Measurements from ENCODE around the gene CRY1. TPM values are rescaled to one million over a fixed set of nuclear protein-coding genes. Genes with fewer than 3 reads are reported as not detected.
A peak's percentile ranks its signal among the peaks of the same experiment; 100 is the strongest.
"Not testable (repeated sequence)": the region's sequence is repeated elsewhere in the genome, so short reads cannot be mapped to it uniquely, and the experiment has no call there.

The CRY1 gene
- polyA plus RNA-seq, 3 donors, result 6.1 to 12.8 (median 7.0) TPM

GRCh38 chr12:107109726-107110719 lies 16.7 kb upstream of the CRY1 start:
- H3K27ac ChIP-seq (ENCODE audit: low read depth, low read length), result no peak overlapping the region
- 62 to 68% (median 67%) methylated on average over 12 of the region's 12 CpGs for WGBS, 3 donors

- 82 to 90% (median 84%) methylated on average over 8 of the region's 8 CpGs for WGBS, 3 donors
- no peak overlapping the region for H3K27ac ChIP-seq (ENCODE audit: low read depth, low read length)
These were observed 15.7 kb upstream of the CRY1 start for GRCh38 chr12:107108995-107109508.

- H3K27ac ChIP-seq (ENCODE audit: low read depth, low read length), result not testable (repeated sequence)
- 94 to 97% (median 96%) methylated on average over 1 of the region's 1 CpG for WGBS, 3 donors
These were observed 15.0 kb upstream of the CRY1 start for GRCh38 chr12:107108366-107108765.

- WGBS, 3 donors, result 42 to 74% (median 70%) methylated on average over 4 of the region's 4 CpGs
- no peak overlapping the region for H3K27ac ChIP-seq (ENCODE audit: low read depth, low read length)
These were observed 14.0 kb upstream of the CRY1 start for GRCh38 chr12:107107381-107107780.

- WGBS, 3 donors, result 50 to 76% (median 71%) methylated on average over 5 of the region's 5 CpGs
- H3K27ac ChIP-seq (ENCODE audit: low read depth, low read length), result no peak overlapping the region
These were observed 13.1 kb upstream of the CRY1 start for GRCh38 chr12:107106241-107107025.

GRCh38 chr12:107105410-107105703 lies 12.0 kb upstream of the CRY1 start:
- 53 to 91% (median 79%) methylated on average over 1 of the region's 1 CpG for WGBS, 3 donors
- no peak overlapping the region for H3K27ac ChIP-seq (ENCODE audit: low read depth, low read length)

GRCh38 chr12:107103516-107103915 lies 10.2 kb upstream of the CRY1 start:
- H3K27ac ChIP-seq (ENCODE audit: low read depth, low read length), result no peak overlapping the region

GRCh38 chr12:107103097-107103496 lies 9.7 kb upstream of the CRY1 start:
- 88 to 98% (median 91%) methylated on average over 3 of the region's 3 CpGs for WGBS, 3 donors

GRCh38 chr12:107102294-107102693 lies 8.9 kb upstream of the CRY1 start:
- H3K27ac ChIP-seq (ENCODE audit: low read depth, low read length), result no peak overlapping the region

More at GRCh38 chr12:107103097-107103496, 9.7 kb upstream of the CRY1 start:
- H3K27ac ChIP-seq (ENCODE audit: low read depth, low read length), result no peak overlapping the region

GRCh38 chr12:107101651-107102050 lies 8.3 kb upstream of the CRY1 start:
- no peak overlapping the region for H3K27ac ChIP-seq (ENCODE audit: low read depth, low read length)
- WGBS, 3 donors, result 77 to 88% (median 84%) methylated on average over 1 of the region's 1 CpG

- no peak overlapping the region for H3K27ac ChIP-seq (ENCODE audit: low read depth, low read length)
- 86 to 87% (median 87%) methylated on average over 2 of the region's 2 CpGs for WGBS, 3 donors
These were observed 6.6 kb upstream of the CRY1 start for GRCh38 chr12:107099917-107100316.

GRCh38 chr12:107096571-107096970 lies 3.2 kb upstream of the CRY1 start:
- WGBS, 3 donors, result 76 to 83% (median 80%) methylated on average over 3 of the region's 3 CpGs
- no peak overlapping the region for H3K27ac ChIP-seq (ENCODE audit: low read depth, low read length)

GRCh38 chr12:107094183-107094448 lies 767 bp upstream of the CRY1 start:
- H3K27ac ChIP-seq (ENCODE audit: low read depth, low read length), result peak overlapping the region; percentile 58
- WGBS, 3 donors, result 2 to 5% (median 3%) methylated on average over 6 of the region's 6 CpGs

GRCh38 chr12:107092669-107093416 lies 506 bp downstream of the CRY1 start:
- H3K27ac ChIP-seq (ENCODE audit: low read depth, low read length), result peak overlapping the region; percentile 77
- 0% methylated on average over 65 to 67 of the region's 67 CpGs for WGBS, 3 donors

- 0 to 1% (median 0%) methylated on average over 6 of the region's 6 CpGs for WGBS, 3 donors
- peak overlapping the region; percentile 46 for H3K27ac ChIP-seq (ENCODE audit: low read depth, low read length)
These were observed 1.2 kb downstream of the CRY1 start for GRCh38 chr12:107091989-107092641.

- H3K27ac ChIP-seq (ENCODE audit: low read depth, low read length), result no peak overlapping the region
- WGBS, 3 donors, result 11 to 33% (median 28%) methylated on average over 4 of the region's 4 CpGs
These were observed 2.0 kb downstream of the CRY1 start for GRCh38 chr12:107091381-107091780.

GRCh38 chr12:107090711-107091110 lies 2.6 kb downstream of the CRY1 start:
- H3K27ac ChIP-seq (ENCODE audit: low read depth, low read length), result no peak overlapping the region

GRCh38 chr12:107088912-107089311 lies 4.4 kb downstream of the CRY1 start:
- 97 to 100% (median 98%) methylated on average over 2 of the region's 2 CpGs for WGBS, 3 donors
- H3K27ac ChIP-seq (ENCODE audit: low read depth, low read length), result no peak overlapping the region

More at GRCh38 chr12:107090711-107091110, 2.6 kb downstream of the CRY1 start:
- 88 to 95% (median 94%) methylated on average over 2 of the region's 2 CpGs for WGBS, 3 donors
